ENCODE measurements around the gene SNAP29.
A peak's percentile ranks its signal among the peaks of the same experiment; 100 is the strongest.
"Not testable (repeated sequence)": the region's sequence is repeated elsewhere in the genome, so short reads cannot be mapped to it uniquely, and the experiment has no call there.

SNAP29 gene

DNA sequence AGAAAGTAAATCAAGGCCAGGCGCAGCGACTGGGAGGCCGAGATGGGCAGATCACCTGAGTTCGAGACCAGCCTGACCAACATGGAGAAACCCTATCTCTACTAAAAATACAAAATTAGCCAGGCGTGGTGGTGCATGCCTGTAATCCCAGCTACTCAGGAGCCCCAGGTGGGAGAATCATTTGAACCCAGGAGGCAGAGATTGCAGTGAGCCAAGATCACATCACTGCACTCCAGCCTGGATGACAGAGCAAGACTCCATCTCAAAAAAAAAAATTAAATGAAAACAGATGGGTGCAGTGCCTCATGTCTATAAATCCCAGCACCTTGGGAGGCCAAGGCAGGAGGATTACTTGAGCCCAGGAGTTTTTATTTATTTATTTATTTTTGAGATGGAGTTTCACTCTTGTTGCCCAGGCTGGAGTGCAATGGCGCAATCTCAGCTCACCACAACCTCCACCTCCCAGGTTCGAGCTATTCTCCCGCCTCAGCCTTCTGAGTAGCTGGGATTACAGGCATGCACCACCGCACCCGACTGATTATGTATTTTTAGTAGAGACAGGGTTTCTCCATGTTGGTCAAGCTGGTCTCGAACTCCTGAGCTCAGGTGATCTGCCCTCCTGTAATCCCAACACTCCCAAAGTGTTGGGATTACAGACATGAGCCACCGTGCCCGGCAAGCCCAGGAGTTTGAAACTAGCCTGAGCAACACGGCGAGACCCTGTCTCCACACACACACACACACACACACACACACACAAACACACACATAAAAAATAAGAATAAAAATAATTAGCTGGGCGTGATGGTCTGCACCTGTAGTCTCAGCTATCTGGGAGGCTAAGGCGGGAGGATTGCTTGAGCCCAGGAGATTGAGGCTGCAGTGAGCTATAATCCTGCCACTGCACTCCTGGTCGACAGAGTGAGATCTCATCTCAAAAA is 42.6 kb downstream of the SNAP29 start:
- DNase-seq (ENCODE audit: low spot score), result not testable (repeated sequence)

DNA sequence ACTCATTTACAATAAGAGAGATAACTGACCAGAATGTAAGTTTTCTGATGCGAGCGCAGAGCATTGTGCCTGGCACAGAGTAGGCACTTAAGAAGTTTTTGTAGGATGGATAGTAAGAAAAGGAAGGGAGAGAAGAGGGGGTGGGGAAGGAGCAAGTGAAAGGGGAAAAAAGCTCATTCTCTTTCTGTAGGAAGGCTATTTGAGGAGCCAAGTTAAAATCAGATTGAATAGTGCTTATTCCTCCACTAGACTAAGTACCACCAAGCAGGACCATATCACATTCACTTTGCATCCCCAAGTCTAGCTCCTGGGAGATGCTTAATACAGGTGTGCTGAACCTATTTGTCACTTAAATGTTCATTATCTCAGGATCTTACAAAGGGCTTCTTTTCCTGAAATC is 44.3 kb downstream of the SNAP29 start:
- no peak for DNase-seq (ENCODE audit: low spot score)

DNA sequence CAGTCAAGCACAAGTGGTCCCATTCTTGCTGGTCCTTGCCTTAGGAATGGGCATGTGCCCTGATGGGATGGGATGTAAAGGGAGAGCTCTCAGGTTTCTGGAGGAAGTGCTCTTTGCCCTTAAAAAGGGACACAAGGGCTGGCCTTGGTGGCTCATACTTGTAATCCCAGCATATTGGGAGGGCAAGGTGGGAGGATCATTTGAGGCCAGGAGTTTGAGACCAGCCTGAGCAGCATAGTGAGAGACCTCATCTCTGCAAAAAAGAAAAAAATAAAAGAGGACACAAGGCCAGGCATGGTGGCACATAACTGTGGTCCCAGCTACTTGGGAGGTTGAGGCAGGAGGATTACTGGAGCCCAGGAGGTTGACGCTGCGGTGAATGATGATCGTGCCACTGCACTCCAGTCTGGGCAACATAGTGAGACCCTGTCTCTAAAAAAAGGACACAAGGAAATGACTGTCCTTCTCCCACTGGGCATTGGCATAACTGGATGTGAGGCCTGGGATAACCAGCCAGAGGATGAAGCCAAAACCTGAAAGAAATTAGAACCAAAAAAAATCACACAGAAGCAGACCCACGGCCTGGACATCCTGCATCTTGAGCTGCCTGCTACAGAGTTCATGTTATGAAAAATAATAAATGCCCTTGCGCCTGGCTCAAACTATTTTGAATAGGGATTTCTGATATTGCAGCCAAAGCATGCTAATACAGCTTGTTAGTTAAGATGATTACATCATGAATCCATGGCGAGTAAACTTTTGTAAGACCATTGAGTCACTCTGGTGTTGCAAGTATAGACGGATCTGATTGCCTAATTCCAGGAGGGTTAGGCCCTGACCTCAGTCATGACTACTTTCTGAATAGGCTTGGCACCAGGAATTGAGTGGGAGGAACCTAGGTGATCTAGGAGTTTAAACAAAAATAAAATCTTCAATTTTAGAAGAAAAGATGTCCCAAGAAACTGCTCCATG is 45.5 kb downstream of the SNAP29 start:
- DNase-seq (ENCODE audit: low spot score), result no peak

DNA sequence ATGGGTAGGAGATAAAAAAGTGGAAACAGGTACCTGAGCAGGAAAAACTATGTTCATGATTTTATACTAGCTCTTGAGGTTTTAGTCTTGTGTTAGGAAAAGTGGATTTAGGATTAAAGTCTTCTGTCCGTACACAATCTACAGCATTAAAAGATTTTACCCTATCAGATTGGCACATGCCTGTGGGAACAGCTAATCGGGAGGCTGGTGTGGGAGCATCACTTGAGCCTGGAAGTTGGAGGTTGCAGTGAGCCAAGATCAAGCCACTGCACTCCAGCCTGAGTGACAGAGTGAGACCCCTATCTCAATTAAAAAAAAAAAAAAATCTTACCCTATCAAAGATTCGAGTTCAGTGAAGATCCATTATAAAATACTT is 46.2 kb downstream of the SNAP29 start:
- no peak for DNase-seq (ENCODE audit: low spot score)

DNA sequence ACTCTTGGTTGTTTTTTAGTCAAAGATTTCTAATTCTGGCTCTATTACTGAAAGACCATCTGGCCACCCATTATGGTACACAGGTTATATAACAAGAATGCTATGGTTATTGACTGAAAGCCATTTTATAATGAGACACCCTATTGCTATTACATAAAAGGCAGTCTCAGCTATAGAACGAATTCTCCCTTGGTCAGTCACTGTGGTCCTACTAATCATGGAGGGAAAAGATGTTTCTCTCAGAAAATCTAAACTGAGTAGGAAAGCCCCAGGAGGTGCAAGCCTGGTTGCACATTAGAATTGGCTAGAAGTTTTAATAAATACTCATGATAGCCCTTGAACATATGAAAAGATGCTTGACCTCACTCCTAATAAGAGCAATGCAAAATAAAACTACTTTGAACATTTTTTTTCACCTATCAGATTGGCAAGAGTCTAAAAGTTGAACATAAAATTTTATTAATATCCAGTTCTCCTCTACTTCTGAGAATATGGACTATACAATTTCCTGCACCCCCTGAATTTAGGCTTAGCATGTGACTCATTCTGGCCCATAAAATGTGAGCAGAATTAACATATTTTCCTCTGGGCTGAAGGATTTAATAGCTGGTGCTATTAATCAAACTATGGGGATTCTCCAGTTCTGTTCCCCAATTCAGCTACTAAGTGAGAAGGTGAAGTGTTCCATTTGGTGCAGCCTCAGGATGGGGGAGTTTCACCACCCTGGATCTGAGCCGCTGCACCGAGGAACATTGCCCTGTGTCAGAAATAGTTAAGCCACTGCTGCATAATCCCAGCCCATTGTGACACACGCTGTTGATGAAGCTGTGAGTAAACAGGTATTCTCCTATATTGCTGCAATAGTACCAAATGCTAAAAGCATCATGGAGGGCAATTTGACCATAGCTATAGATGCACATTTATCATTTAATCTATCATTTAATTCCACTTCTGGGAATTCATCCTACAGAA is 46.9 kb downstream of the SNAP29 start:
- DNase-seq (ENCODE audit: low spot score), result peak; percentile 75

DNA sequence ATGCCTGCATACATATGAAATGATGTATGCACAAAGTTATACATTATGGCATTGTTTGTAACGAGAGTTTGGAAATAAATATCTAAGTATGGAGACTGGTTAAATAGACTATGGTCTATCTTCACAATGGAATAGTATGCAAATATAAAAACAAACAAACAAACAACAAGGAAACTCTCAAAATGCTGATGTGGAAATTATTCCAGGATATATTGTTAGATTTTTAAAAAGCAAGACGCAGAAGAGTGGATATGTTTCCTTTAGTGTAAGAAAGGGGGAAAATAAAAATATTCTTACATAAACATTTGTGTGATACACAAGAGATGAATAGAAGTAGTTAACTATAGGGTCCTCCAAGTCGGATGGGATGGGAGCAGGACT is 47.6 kb downstream of the SNAP29 start:
- DNase-seq (ENCODE audit: low spot score), result no peak

DNA sequence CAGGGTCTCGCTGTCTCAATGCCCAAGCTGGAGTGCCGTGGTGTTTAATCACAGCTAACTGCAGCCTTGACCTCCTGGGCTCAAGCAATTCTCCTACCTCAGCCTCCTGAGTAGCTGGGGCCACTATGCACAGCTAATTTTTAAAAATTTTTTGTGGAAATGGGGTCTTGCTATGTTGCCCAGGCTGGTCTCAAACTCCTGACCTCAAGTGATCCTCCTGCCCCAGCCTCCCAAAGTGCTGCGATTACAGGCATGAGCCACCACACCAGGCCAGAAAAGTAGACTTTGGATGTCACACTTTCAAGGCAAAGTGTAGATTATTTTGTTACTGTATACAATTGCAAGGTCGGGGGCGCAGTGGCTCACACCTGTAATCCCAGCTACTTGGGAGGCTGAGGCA is 49.9 kb downstream of the SNAP29 start:
- DNase-seq (ENCODE audit: low spot score), result not testable (repeated sequence)

DNA sequence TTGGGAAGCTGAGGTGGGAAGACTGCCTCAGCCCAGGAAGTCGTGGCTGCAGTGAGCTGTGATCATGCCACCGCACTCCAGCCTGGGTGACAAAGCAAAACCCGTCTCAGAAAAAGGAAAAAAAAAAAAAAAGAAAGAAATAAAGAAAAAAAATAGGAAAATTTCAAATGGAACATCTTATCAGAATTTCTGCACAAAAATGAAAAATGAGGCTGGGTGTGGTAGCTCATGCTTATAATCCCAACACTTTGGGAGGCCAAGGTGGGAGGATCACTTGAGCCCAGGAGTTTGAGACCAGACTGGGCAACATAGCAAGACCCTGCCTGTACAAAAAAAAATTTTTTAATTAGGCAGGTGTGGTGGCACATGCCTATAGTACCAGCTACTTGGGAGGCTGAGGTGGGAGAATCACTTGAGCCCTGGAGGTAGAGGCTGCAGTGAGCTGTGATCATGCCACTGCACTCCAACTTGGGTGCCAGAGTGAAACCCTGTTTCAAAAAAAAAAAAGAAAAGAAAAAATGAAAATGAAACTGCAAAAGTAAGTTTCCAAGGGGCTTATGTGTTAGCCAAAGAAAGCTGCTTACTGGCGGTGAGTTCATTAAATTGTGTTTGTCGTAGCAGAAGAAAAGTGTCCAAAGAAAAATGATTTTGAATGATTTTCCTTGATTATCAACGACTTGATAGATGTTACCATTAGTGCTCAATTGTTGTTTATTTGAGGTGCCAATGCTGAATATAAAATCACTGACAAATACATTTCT is 50.9 kb downstream of the SNAP29 start:
- DNase-seq (ENCODE audit: low spot score), result no peak

DNA sequence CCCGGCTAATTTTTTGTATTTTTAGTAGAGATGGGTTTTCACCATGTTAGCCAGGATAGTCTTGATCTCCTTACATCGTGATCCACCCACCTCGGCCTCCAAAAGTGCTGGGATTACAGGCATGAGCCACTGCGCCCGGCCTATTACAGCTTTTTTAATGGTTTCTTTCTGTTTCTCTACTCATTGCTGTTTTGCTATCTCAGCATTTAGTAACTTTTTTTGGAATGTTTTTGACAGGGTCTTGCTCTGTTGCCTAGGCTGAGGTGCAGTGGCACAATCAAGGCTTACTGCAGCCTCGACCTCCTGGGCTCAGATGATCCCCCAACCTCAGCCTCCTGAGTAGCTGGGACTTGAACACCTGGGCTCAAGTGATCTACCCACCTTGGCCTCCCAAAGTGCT is 53.7 kb downstream of the SNAP29 start:
- DNase-seq (ENCODE audit: low spot score), result no peak

DNA sequence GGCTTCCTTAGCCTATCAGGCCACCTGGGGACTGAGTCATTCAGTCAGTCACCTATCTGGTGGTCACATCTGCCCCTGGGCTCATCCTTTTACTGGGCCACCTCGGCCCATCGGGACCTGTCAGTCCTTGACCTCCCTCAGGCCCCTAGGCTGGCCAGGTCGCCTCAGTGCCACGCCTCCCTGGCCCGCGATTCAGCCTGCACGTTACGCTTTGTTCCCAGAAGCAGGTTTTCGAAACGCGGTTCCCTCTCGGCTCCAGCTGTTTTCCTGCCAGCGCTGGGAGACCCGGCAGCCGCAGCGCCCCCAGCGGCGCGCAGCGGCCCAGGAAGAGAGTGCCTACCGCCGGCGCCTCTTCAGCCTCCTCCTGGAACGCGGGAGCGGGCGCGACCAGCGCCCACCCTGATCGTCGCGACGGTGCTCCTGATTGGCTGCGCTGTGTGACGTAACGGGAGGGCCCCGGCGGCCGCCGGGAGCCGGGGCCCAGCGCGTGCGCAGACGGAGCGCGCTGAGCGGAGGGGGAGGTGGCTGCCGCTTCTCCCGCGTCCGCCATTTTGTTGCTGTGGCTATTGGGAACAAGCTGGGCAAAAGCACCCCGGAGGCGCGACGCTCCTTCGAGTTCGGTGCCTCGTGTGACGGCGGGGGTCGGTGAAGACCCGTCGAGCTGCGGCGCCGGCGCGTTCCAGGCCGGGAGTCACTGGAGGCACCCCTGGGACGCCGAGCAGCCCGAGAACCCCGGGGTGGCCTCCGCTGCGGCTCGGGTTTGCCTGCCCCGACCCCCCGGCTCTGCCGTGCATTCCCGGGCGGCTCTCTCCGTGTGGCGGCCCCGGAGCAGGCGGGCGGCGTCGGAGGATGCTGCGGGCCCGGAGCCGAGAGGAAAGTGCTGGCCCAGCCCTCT is 58.4 kb downstream of the SNAP29 start, which contains the start of gene CRKL:
CRKL (plus strand) TSS at position 492 of the 895 bp plus-strand sequence. CDS start 528 bp downstream, outside the sequence.
- peak; percentile 95 for DNase-seq (ENCODE audit: low spot score)

DNA sequence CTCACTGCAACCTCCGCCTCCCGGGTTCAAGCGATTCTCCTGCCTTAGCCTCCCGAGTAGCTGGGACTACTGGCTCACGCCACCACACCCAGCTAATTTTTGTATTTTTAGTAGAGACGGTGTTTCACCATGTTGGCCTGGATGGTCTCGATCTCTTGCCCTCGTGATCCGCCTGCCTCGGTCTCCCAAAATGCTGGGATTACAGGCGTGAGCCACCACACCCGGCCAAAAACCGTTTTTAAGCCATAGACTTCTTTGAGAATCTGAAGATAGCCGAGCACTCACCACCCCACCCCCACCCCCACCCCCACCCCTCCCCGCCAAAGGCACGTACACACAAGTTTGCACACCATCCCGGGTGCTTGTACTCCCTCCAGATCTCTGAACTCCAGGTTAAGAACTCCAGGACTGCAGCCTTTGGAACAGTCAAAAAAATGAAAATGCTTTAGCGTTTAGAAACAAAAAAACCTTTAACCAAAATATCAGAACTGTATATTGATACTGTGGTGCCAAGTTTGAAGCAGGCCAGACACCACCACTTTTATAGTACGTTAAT is 59.9 kb downstream of the SNAP29 start:
- no peak for DNase-seq (ENCODE audit: low spot score)

DNA sequence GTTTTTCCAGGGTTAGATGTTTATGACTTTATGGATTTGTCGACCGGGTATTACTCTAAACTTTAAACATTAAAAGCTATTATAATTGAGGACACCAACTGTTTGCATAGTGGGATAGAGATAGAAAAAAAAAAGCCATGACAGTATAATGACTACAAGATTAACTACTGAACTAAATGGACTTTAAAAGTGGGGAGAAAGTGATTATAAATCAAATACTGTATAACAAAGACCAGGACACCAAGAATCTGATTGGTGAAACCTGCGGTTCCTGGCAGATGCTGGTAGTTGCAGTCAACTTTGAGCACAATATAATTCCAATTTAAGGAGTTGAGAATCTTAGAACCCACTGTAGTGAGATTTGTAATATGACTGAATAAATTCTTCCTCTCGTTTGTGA is 60.9 kb downstream of the SNAP29 start:
- DNase-seq (ENCODE audit: low spot score), result no peak

DNA sequence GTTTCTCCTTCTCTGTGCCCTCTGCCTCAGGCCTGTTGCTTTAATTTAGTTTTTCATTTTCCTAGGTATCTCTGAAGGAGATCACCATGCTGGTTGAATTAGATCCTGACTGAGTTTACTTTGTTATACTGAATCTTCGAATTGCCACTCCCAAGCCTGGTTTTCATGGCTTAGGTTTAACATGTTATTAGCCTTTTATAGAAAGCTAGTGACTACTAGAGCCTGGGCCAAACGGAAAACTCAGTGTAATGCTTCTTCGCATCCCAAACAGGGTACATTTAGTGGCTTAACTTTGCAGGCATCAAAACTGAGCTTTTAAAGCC is 62.0 kb downstream of the SNAP29 start:
- DNase-seq (ENCODE audit: low spot score), result no peak

DNA sequence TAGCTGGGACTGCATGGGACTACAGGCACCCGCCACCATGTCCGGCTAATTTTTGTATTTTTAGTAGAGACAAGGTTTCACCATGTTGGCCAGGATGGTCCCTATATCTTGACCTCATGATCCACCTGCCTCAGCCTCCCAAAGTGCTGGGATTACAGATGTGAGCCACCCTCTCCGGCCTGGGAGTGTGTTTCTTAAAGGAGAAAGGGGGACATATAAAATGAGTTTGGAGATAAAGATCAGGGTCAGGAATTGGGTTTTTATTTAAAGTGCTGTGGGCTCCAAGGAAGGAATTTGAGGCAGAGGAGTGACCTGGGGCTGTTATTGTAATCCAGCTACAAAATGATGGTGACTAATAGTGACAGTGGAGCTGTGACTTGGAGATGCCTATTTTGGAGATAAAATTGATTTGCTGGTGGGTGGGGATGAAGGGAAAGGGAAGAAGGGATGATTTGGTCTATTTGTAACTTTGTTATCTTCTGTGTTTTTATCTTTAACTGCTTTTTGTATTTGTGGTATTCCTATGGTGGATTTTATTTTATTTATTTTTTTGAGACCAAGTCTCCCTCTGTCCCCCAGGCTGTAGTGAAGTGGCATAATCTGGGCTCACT is 63.4 kb downstream of the SNAP29 start:
- DNase-seq (ENCODE audit: low spot score), result no peak

DNA sequence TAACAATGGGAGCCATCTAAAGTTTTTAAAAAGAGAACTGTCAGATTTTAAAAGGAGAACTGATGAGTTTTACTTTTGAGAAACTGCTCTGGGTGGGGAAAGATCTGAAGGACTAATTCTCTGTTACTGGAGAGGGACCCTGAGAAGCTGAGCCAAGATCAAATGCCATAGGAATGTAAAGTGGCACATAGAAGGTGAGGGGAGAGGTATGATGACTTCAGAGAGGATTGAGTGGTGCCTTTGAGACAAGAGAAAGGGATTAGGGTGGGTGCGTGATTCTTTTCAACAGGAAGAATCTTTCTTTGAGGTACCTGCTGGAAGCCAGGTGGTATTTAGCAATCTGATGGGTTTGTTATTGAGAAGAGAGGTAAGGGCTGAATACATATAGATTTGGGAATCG is 67.4 kb downstream of the SNAP29 start:
- DNase-seq (ENCODE audit: low spot score), result no peak

DNA sequence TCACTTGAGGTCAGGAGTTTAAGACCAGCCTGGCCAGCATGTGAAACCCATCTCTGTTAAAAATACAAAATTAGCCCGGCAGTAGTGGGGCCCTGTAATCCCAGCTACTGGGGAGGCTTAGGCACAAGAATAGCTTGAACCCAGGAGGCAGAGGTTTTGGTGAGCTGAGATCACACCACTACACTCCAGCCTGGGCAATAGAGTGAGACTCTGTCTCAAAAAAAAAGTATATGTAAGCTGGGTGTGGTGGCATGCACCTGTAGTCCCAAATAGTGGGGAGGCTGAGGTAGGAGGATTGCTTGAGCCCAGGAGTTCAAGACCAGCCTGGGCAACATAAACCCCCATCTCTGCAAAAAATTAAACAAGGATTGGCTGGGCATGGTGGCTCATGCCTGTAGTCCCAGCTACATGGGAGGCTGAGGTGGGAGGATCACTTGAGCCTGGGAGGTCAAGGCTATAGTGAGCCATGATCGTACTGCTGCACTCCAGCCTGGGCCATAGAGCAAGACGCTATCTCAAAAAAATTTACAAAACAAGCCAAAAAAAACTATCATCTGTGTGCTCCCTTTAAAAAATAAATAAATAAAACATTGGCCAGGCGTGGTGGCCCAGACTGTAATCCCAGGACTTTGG is 69.2 kb downstream of the SNAP29 start:
- DNase-seq (ENCODE audit: low spot score), result no peak

DNA sequence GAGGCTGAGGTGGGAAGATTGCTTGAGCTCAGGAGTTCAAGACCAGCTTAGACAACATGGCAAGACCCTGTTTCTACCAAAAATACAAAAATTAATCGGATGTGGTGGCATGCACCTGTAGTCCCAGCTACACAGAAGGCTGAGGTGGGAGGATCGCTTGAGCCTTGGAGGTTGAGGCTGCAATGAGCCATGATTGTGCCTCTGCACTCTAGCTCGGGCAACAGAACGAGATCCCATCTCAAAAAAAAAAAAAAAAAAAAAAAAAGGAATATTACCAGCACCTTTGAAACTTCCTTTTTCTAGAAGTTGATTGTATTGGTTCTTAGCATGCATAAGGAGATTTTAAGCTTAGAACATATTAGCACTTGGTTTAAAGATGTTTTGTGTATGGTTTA is 69.8 kb downstream of the SNAP29 start:
- DNase-seq (ENCODE audit: low spot score), result no peak

DNA sequence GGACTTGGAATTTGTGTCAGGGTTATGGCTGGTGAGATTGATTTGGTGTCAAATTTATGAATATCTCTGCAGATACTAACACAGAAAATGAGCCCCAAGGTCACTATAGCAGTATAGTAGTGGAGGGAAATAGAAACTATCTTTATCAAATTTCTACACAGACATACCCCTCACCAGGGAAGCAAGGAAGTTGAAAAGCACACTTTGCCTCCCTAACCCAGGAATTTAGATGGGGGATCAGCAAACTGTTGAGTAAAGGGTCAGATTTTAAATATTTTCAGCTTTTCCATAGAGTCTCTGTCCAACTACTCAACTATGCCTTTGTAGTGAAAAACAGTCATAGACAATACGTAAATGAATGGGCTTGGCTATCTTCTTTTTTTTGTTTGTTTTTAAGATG is 71.2 kb downstream of the SNAP29 start:
- DNase-seq (ENCODE audit: low spot score), result no peak

DNA sequence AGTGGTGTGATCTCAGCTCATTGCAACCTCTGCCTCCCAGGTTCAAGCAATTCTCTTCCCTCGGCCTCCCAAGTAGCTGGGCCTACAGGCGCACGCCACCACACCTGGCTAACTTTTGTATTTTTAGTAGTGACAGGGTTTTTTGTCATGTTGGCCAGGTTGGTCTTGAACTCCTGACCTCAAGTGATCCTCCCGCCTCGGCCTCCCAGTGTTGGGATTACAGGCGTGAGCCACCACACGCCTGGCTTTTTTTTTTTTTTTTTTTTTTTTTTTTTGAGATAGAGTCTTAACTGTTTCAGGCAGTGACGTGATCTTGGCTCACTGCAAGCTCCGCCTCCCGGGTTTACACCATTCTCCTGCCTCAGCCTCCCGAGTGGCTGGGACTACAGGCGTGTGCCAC is 71.6 kb downstream of the SNAP29 start:
- DNase-seq (ENCODE audit: low spot score), result not testable (repeated sequence)

Measured in cerebellar cortex (tissue), 1 donor.